ENCODE data around the gene FAM107B.

Gene FAM107B

GRCh38 chr10:14476641-14477407 lies 297.9 kb downstream of the FAM107B start:
- no peak for DNase-seq

- DNase-seq = no peak
Measured at GRCh38 chr10:14476006-14476405, 298.7 kb downstream of the FAM107B start.

- DNase-seq = no peak
Measured at GRCh38 chr10:14474656-14475055, 300.0 kb downstream of the FAM107B start.

- DNase-seq = no peak
Measured at GRCh38 chr10:14470920-14471319, 303.8 kb downstream of the FAM107B start.

GRCh38 chr10:14468726-14469125 lies 306.0 kb downstream of the FAM107B start:
- no peak for DNase-seq
